ENCODE results near the gene BMP2.
A peak's percentile ranks its signal among the peaks of the same experiment; 100 is the strongest.

BMP2 gene

GRCh38 chr20:6829510-6830116 is 62.1 kb downstream of the BMP2 start:
- Histone ChIP-seq H2AK5ac (ENCODE audit: low read length, severe bottlenecking) (no peak overlapping the region), H2BK12ac (ENCODE audit: low read length in 2 of 2) (no peak overlapping the region), H3K23ac (ENCODE audit: low read length in 2 of 2) (no peak overlapping the region), H3K18ac (ENCODE audit: low read depth in 1 of 2, low read length in 2 of 2) (peak overlapping the region in 1 of 2 experiments; percentile 48), H3K4ac (ENCODE audit: low read depth in 1 of 2, low read length in 2 of 2) (no peak overlapping the region), H3K9me3 (ENCODE audit: control insufficient read depth, low read length) (no peaks in the 10 kb centered on the region), H2BK120ac (ENCODE audit: low read depth, low read length) (no peak overlapping the region), H3K4me1 (ENCODE audit: control insufficient read depth, insufficient read depth, low read depth, low read length) (no peaks in the 10 kb centered on the region), H4K8ac (ENCODE audit: low read length) (no peak overlapping the region), H3K14ac (ENCODE audit: low read length in 2 of 2) (no peak overlapping the region), H2AFZ (ENCODE audit: low read depth, low read length) (no peak overlapping the region), H3K4me3 (ENCODE audit: insufficient read depth in 1 of 2, low read depth in 1 of 2, low read length in 2 of 2) (no peak overlapping the region), H2BK15ac (ENCODE audit: low read depth, poor library complexity, severe bottlenecking) (no peak overlapping the region), H3K27me3 (ENCODE audit: control insufficient read depth in 1 of 2, insufficient read depth in 1 of 2, low read length in 2 of 2) (no peaks in the 10 kb centered on the region), H3K27ac (ENCODE audit: low read length, poor library complexity, severe bottlenecking) (no peak overlapping the region), H3K9ac (ENCODE audit: low read length) (no peak overlapping the region), H3K79me1 (replicated peaks; ENCODE audit: low read length, poor library complexity, severe bottlenecking) (no peaks in the 10 kb centered on the region), H2BK5ac (ENCODE audit: low read depth, low read length, poor library complexity, severe bottlenecking) (no peak overlapping the region), H3K4me2 (ENCODE audit: low read length, poor library complexity, severe bottlenecking) (no peak overlapping the region), H3K36me3 (ENCODE audit: control insufficient read depth in 1 of 2, insufficient read depth in 2 of 2, low read depth in 1 of 2, low read length in 2 of 2) (no peaks in the 10 kb centered on the region), H4K91ac (ENCODE audit: low read length) (no peak overlapping the region)
- no peak for DNase-seq
- 100% methylated on average over 1 of the region's 1 CpG for WGBS
